NCI-H2196 (cell line): Measurements from ENCODE around the gene CLCNKA.
"Not testable (repeated sequence)": the region's sequence is repeated elsewhere in the genome, so short reads cannot be mapped to it uniquely, and the experiment has no call there.

Source experiments
- DNase-seq: peaks from one replicate; lab custom pipeline; 2025; ENCODE audit not compliant: unreplicated experiment; lab: John Stamatoyannopoulos, UW

Gene CLCNKA

GRCh38 chr1:16061989-16062686, 40.3 kb downstream of the CLCNKA start:
- DNase-seq, result not testable (repeated sequence)

GRCh38 chr1:16062687-16063075, 40.8 kb downstream of the CLCNKA start:
- not testable (repeated sequence) for DNase-seq

- no peak for DNase-seq
These were observed 41.5 kb downstream of the CLCNKA start for GRCh38 chr1:16063226-16063829.

GRCh38 chr1:16063921-16064320, 42.1 kb downstream of the CLCNKA start:
- no peak for DNase-seq

GRCh38 chr1:16064536-16065268, 42.9 kb downstream of the CLCNKA start:
- DNase-seq, result no peak

GRCh38 chr1:16065269-16065576, 43.4 kb downstream of the CLCNKA start:
- DNase-seq, result no peak

- DNase-seq, result no peak
These were observed 44.4 kb downstream of the CLCNKA start for GRCh38 chr1:16066245-16066644.

GRCh38 chr1:16067127-16067768, 45.4 kb downstream of the CLCNKA start:
- no peak for DNase-seq

- DNase-seq, result no peak
These were observed 46.1 kb downstream of the CLCNKA start for GRCh38 chr1:16067933-16068332.

GRCh38 chr1:16068356-16069270, 46.8 kb downstream of the CLCNKA start:
- DNase-seq, result peak; percentile 21

- no peak for DNase-seq
These were observed 49.0 kb downstream of the CLCNKA start for GRCh38 chr1:16070640-16071355.

GRCh38 chr1:16071614-16072013, 49.8 kb downstream of the CLCNKA start:
- no peak for DNase-seq

- DNase-seq, result no peak
These were observed 50.3 kb downstream of the CLCNKA start for GRCh38 chr1:16072095-16072494.

- no peak for DNase-seq
These were observed 51.0 kb downstream of the CLCNKA start for GRCh38 chr1:16072616-16073484.

GRCh38 chr1:16073490-16074119, 51.8 kb downstream of the CLCNKA start, which contains the start of gene FAM131C:
Gene FAM131C (minus strand): TSS chr1:16073651. CDS start chr1:16073442, 209 bp downstream.
- peak; percentile 62 for DNase-seq

GRCh38 chr1:16074217-16074616, 52.4 kb downstream of the CLCNKA start:
- no peak for DNase-seq

GRCh38 chr1:16075337-16076030, 53.6 kb downstream of the CLCNKA start:
- no peak for DNase-seq
